Stimulated activated naive CD8-positive, alpha-beta T cell treated with anti-CD3 and anti-CD28 coated beads, Interleukin-15, amount 100 ng/mL, for 72 hours (primary cell): ENCODE data around the gene ANKDD1B.
"Not testable (repeated sequence)": the region's sequence is repeated elsewhere in the genome, so short reads cannot be mapped to it uniquely, and the experiment has no call there.

ENCODE experiments used
- ATAC-seq: fragments of 150-1000 bp; cut with Tn5 transposase; 2 replicates; pipeline ENCODE4 v1.10.0; 2021; ENCODE audit warnings: mild to moderate bottlenecking, moderate library complexity
- DNase-seq, 2 donors: peaks; one replicate each; pipeline ENCODE4 v3.0.0; 2021 to 2022
- H3K27ac Mint-ChIP-seq, 2 donors: one replicate each; pipeline ENCODE4 v1.8.0; 2022; ENCODE audit warnings: mild to moderate bottlenecking in 2 of 2, mixed read lengths in 2 of 2, moderate library complexity in 2 of 2
- H3K27me3 Mint-ChIP-seq: one replicate; pipeline ENCODE4 v1.8.0; 2022; ENCODE audit warnings: mixed read lengths
- H3K4me1 Mint-ChIP-seq: one replicate; pipeline ENCODE4 v1.8.0; 2022; ENCODE audit warnings: mild to moderate bottlenecking, mixed read lengths
- H3K4me3 Mint-ChIP-seq, 2 donors: one replicate each; pipeline ENCODE4 v1.8.0; 2022; ENCODE audit warnings: mild to moderate bottlenecking in 2 of 2, mixed read lengths in 2 of 2, moderate library complexity in 1 of 2
- H3K9me3 Mint-ChIP-seq, 2 donors: one replicate each; pipeline ENCODE4 v1.8.0; 2022; ENCODE audit warnings: mixed read lengths in 2 of 2

The ANKDD1B gene

DNA sequence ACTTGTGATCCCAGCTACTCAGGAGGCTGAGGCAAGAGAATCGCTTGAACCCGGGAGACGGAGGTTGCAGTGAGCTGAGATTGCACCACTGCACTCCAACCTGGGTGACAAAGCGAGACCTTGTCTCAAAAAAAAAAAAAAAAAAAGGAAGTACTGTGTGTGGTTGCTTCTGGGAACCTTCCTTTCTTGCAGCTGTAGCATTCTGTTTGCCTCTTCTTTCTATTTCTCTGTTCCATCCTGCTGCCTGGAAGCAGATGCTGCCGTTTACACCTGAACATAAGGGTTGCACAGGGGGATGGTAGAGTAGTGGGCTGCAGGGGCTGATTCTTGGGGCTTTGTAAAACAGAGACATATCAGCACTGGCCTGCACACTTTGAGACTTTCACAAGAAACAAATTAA, 3.9 kb upstream of the ANKDD1B start:
- not testable (repeated sequence) for H3K9me3 Mint-ChIP-seq, ATAC-seq, DNase-seq, H3K4me3 Mint-ChIP-seq, H3K27ac Mint-ChIP-seq, H3K4me1 Mint-ChIP-seq
- H3K27me3 Mint-ChIP-seq, result peaks cover 14% of the 10 kb centered on the region

DNA sequence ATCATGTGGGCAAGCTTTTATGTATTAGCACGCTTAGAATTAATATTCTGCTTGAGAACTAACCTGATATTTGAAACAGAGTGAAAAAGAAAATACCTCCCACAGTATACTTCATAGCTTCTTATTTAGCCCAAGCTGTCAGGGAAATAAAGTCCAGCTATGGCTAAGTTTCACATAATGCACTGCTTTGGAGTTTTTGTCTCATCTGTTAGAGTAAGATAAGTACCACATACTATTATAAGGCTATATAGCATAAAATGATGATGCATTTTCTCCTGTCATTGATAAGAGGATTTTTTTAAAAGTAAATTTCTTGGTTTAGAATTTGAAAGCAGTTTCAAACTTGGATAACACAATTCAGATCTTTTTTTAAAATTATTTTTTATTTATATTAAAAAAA, 2.4 kb upstream of the ANKDD1B start:
- Mint-ChIP-seq H3K9me3 (no peaks in the 10 kb centered on the region), H3K4me3 (no peak overlapping the region), H3K27ac (no peak overlapping the region), H3K4me1 (peaks cover 5% of the 10 kb centered on the region), H3K27me3 (peaks cover 14% of the 10 kb centered on the region)
- ATAC-seq (no peak), DNase-seq (no peak)

DNA sequence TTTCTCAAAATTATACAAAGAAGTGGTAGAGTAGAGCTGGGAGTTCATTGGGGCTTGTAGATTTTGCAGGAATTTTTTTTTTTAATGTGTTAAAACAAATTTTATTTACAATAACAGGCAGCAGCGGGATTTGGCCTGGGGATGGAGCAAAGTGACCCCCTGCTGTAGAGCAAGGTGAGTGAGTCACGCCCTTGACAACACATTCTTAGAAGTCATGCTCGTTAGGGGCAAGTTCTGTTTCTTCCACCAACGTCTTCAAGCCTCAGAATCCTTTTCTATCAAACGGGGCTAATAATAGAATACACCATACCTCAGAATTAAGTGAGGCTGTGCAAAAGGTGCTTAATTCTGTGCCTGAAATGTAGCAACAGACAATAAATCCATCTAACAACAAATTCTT, 1.1 kb upstream of the ANKDD1B start:
- H3K4me1 Mint-ChIP-seq, result peaks cover 5% of the 10 kb centered on the region
- no peak overlapping the region for H3K27ac Mint-ChIP-seq
- H3K4me3 Mint-ChIP-seq, result peak overlapping the region in 1 of 2 donors; percentile 30
- DNase-seq (no peak), ATAC-seq (no peak)
- peaks cover 14% of the 10 kb centered on the region for H3K27me3 Mint-ChIP-seq
- no peaks in the 10 kb centered on the region for H3K9me3 Mint-ChIP-seq

DNA sequence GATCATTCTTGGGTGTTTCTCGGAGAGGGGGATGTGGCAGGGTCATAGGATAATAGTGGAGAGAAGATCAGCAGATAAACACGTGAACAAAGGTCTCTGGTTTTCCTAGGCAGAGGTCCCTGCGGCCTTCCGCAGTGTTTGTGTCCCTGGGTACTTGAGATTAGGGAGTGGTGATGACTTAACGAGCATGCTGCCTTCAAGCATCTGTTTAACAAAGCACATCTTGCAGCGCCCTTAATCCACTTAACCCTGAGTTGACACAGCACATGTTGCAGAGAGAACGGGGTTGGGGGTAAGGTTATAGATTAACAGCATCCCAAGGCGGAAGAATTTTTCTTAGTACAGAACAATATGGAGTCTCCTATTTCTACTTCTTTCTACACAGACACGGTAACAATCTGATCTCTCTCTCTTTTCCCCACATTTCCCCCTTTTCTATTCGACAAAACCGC, 368 bp upstream of the ANKDD1B start:
- Mint-ChIP-seq H3K4me3 (peak overlapping the region; percentile 46 to 76), H3K27me3 (peaks cover 14% of the 10 kb centered on the region)
- ATAC-seq, H3K4me1 Mint-ChIP-seq, H3K27ac Mint-ChIP-seq, H3K9me3 Mint-ChIP-seq, DNase-seq: not testable (repeated sequence)

DNA sequence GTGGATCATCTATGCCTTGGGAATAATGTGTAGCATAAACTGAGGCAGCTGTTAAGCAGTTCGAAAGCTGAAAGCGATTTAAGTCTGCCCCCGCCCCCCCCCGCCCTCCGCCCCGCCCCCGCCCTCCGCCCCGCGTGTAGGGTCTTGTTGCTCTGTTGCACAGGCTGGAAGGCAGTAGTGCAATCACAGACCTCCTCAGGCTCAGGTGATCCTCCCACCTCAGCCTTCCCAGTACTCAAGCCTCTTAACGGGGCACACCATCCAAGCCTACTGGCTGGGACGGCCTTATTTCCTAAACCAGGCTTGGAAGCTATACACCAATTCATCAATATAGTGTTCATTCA, 945 bp downstream of the ANKDD1B start:
- peak; percentile 31 for ATAC-seq
- Mint-ChIP-seq H3K4me1 (peaks cover 5% of the 10 kb centered on the region), H3K4me3 (peak overlapping the region in 1 of 2 donors; percentile 76), H3K27me3 (peaks cover 14% of the 10 kb centered on the region), H3K9me3 (no peaks in the 10 kb centered on the region), H3K27ac (no peak overlapping the region)
- DNase-seq, result no peak

DNA sequence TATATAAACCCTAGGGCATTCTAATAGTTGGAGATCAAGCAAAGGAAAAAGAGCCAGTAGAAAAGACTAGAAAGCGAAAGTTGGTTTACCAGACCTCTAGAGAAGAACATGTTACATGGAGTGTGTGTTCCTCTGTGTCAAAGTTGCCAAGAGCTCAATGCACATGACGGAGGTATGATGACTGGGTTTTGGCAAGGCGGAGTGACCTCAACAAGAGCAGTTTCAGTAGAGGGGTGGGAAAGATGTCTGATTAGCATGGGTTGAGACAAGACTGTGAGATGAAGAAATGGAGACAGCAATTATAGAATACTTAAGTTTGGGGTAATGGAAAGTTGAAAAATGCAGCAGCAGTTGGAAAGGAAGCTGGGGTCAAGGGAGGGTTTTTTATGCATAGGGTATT, 1.6 kb downstream of the ANKDD1B start:
- Mint-ChIP-seq H3K9me3 (no peaks in the 10 kb centered on the region), H3K27ac (no peak overlapping the region)

DNA sequence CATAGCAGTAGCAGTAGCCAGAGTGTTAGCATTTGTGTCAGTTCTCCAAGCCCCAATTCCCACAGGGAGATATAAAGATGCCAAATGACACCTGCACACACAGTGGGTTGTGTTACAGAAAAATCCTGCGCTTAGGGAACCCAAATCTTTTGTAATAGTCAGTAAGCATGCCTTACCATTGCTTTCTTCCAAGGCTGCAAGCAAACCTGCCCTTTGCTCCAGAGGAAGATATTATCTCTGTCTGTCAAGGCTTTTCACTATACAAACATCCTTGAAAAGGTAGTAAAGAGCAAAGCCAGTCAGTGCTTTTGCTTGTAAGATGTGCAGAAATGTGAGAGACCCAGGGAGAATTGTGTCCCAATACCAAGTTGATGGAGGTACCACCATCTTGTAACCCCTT, 2.9 kb downstream of the ANKDD1B start:
- peaks cover 5% of the 10 kb centered on the region for H3K4me1 Mint-ChIP-seq

More for the DNA sequence above, 1.6 kb downstream of the ANKDD1B start:
- ATAC-seq (no peak), DNase-seq (no peak)
- peaks cover 14% of the 10 kb centered on the region for H3K27me3 Mint-ChIP-seq
- peaks cover 5% of the 10 kb centered on the region for H3K4me1 Mint-ChIP-seq
- no peak overlapping the region for H3K4me3 Mint-ChIP-seq

DNA sequence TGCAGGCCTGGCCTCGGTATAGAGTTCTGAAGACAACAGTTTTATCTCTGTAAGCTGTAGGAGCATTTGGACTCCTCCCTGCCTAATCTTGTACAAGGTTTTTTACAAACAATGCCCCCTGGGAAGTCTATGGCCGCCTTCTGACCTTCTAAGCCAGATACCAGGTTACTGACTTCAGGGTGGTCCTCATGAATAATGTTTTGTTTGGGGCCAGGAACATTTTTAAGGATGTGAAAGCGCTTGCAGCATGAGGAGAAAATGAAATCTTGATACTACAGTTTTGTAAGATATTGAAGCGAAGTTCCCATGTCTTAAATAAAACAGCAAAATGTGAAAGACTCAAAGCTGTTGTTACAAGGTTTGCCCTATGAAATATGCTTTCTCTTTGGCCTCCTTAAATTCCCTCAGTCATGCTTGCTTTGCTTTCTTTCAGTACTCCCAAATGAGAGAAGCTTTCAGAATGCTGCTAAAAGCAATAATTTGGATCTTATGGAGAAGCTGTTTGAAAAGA, 5.2 kb downstream of the ANKDD1B start:
- Mint-ChIP-seq H3K27ac (no peak overlapping the region), H3K27me3 (peaks cover 4% of the 10 kb centered on the region), H3K4me3 (no peak overlapping the region), H3K4me1 (no peaks in the 10 kb centered on the region), H3K9me3 (no peaks in the 10 kb centered on the region)
- DNase-seq (no peak), ATAC-seq (no peak)

More for the DNA sequence above, 2.9 kb downstream of the ANKDD1B start:
- Mint-ChIP-seq H3K9me3 (no peaks in the 10 kb centered on the region), H3K4me3 (no peak overlapping the region), H3K27me3 (peaks cover 14% of the 10 kb centered on the region), H3K27ac (no peak overlapping the region)
- ATAC-seq, result no peak
- DNase-seq, result no peak

DNA sequence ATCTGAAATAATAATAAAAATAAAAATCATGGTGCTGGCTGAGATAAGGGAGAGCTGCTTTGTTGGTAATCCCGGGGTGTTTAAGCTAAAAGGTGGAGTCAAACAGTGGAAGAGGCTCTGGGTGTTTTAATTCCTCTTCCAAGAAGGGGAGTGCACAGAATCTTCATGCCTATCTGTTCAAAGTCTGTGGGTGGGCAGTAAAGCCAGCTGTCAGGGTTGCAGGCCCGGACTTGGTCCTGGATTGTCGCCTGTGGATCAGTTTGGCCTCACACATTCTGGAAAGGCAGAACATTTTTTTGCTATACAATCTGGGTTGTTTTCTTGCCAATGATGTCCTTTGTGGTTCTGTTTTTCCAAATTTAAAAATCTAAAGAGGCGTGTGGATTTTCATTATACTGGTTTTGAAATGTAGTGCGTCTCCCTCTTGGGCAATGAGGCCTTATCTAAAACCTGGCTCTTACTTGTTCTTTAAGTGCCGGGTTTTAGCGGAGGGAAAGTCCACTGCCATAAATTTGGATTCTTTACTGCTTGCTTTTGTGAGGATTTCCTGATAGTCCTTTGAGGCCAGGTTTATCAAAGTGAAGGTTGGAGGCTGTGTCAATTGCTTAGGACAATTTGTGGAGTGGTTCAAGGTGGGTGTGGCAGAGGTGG, 5.8 kb downstream of the ANKDD1B start:
- DNase-seq, result no peak

DNA sequence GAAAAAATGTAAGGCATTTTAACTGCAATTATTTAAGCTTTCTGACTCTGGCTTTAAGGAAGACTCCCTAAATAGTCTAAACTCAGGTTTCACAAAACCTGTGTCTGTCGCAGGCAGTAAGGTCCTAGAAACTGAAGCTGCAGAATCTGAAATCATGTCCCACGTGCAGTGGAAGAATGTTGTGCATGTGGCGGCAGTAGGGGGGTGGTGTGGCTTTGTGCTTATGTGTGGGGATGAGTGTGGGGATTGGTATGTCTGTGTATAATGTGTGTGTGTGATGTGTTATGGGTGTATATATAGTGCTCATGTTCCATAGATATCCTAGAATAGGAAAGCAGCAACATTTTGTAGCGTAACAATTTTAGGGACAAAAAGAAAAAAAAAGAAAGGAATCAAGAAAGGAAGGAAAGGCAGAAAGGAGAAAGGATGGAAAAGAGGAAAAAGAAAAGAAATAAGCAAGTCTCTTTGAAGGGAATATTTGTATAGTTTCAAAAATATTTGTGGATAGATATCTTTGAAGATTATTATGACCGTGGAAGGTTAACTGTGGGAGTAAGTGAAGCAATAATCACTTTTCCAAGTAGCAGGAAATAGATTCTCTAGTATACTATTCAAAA, 6.6 kb downstream of the ANKDD1B start:
- H3K27ac Mint-ChIP-seq, result no peak overlapping the region
- H3K4me1 Mint-ChIP-seq, result no peaks in the 10 kb centered on the region
- DNase-seq, result no peak
- no peaks in the 10 kb centered on the region for H3K27me3 Mint-ChIP-seq
- H3K4me3 Mint-ChIP-seq, result no peak overlapping the region
- H3K9me3 Mint-ChIP-seq, result no peaks in the 10 kb centered on the region
- ATAC-seq, result no peak

More for the DNA sequence above, 5.8 kb downstream of the ANKDD1B start:
- ATAC-seq, result no peak
- Mint-ChIP-seq H3K27ac (no peak overlapping the region), H3K4me3 (no peak overlapping the region), H3K9me3 (no peaks in the 10 kb centered on the region), H3K27me3 (no peaks in the 10 kb centered on the region), H3K4me1 (no peaks in the 10 kb centered on the region)

DNA sequence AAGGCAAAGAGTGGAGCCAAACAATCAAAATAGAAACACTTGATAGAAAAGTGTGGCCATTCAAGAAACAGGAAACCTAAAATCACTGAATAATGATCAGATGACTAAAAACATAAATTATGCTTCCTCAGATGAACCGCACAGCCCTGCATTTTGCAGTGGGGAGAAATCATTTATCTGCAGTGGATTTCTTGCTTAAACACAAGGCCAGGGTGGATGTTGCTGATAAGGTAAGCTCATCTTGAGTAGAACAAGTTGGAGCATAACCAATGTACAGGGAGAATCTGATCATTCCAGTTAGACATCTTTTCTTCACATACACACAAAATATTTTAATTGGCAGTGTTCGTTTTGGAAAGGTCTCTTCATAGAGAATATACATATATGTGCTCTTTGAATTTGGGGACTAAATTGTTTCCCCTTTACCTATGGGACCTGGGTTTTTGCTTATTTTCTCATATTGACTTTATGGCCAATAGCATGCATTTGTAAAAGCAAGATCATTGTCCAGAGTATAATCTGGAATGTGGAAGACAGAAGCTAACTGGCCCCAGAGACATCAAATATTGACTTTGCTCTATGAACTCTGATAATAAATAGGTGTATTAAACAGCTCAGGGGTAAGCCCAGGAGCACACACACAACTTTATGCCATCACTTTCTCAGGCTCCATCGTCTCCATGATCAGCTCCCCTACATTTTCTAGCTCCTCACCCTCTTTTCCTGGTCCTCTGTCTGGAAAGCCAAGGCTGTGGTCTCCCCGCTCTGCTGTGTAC, 9.1 kb downstream of the ANKDD1B start:
- no peak overlapping the region for H3K27ac Mint-ChIP-seq
- H3K27me3 Mint-ChIP-seq, result no peaks in the 10 kb centered on the region
- DNase-seq (no peak), ATAC-seq (no peak)
- H3K4me3 Mint-ChIP-seq, result no peak overlapping the region
- H3K4me1 Mint-ChIP-seq, result no peaks in the 10 kb centered on the region
- no peaks in the 10 kb centered on the region for H3K9me3 Mint-ChIP-seq

DNA sequence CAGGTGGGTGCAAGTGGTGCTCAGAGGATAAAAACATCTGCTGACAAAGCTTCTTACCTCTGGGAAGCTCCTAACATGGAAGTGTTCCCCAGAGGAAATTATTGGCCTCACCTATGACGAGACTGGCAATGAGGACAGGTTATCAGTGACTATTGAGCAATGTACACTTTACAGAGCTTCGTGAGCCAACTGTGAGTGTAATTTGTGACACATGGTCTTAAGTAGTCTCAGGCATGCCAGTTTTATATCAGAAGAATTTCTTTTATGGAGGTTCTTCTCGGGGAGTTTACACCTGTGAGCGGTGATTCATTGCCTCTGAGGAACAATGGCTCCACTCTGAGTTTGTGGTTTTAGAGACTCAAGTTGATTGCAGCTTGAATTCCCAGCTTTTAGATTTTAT, 11.3 kb downstream of the ANKDD1B start:
- no peak for ATAC-seq
- Mint-ChIP-seq H3K4me1 (peaks cover 12% of the 10 kb centered on the region), H3K27ac (no peak overlapping the region)

DNA sequence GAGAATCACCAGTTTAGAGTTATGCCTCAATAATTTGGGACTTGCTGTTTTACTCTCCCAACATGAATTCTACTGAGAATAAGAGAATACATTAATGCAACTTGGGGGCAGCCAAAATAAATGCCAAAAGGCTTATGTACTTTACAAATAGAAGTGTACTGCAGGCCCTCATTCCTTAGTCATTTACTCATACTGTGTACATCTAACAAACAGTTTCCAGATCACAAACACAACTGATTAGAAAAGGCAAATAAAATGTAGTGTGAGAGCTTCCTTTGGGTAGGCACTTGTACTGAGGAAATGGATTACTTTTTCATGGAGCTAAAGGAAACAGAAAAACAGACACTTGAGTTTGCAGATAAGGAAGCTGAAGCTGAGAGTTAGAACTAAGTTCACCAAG, 12.6 kb downstream of the ANKDD1B start:
- no peak for ATAC-seq
- Mint-ChIP-seq H3K4me3 (no peak overlapping the region), H3K27me3 (no peaks in the 10 kb centered on the region), H3K27ac (no peak overlapping the region), H3K9me3 (no peaks in the 10 kb centered on the region), H3K4me1 (peaks cover 12% of the 10 kb centered on the region)
- DNase-seq, result no peak

More for the DNA sequence above, 11.3 kb downstream of the ANKDD1B start:
- Mint-ChIP-seq H3K9me3 (no peaks in the 10 kb centered on the region), H3K27me3 (no peaks in the 10 kb centered on the region), H3K4me3 (no peak overlapping the region)
- no peak for DNase-seq

DNA sequence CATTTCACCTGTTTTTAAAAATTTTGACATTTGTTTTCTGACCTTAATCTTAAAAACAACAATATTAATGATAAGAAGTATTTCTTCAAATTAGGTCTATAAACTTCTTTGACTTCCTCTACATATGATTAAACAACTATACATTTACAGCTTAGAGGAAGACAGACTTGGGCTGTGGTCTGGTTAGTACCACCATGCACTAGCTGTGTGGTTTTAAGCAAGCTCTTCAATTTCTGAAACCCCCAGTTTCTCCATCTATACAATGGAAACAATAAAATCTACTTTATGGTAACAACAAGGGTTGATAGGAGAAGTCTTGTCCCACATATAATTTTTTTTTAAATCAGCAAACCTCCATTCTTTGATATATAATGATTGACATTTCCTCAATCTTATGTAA, 15.7 kb downstream of the ANKDD1B start:
- H3K4me1 Mint-ChIP-seq, result peaks cover 12% of the 10 kb centered on the region
- ATAC-seq, result peak; percentile 71
- no peak overlapping the region for H3K27ac Mint-ChIP-seq
- H3K9me3 Mint-ChIP-seq, result no peaks in the 10 kb centered on the region
- DNase-seq, result no peak
- H3K27me3 Mint-ChIP-seq, result no peaks in the 10 kb centered on the region
- H3K4me3 Mint-ChIP-seq, result no peak overlapping the region

DNA sequence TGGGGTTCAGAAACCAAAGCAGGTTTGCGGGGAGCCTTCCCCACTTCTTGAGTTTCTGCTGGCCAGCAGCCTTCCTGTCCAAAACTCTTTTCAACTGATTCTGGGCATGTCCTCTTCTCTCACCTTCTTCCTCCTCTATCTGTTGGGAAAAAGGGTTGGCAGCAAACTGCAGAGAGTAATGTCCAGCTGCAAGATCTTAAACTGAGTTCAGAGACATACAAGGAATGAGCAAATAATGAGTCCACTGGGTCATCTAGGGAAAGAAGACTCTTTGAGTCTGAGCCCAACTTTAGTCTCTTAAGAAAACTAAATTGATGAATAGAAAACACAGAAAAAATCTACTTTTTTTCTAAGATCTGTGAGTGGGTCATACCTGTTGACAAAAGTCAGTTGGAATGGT, 16.5 kb downstream of the ANKDD1B start:
- ATAC-seq (no peak), DNase-seq (no peak)
- Mint-ChIP-seq H3K4me1 (peaks cover 12% of the 10 kb centered on the region), H3K4me3 (no peak overlapping the region), H3K27me3 (no peaks in the 10 kb centered on the region), H3K9me3 (no peaks in the 10 kb centered on the region), H3K27ac (no peak overlapping the region)

DNA sequence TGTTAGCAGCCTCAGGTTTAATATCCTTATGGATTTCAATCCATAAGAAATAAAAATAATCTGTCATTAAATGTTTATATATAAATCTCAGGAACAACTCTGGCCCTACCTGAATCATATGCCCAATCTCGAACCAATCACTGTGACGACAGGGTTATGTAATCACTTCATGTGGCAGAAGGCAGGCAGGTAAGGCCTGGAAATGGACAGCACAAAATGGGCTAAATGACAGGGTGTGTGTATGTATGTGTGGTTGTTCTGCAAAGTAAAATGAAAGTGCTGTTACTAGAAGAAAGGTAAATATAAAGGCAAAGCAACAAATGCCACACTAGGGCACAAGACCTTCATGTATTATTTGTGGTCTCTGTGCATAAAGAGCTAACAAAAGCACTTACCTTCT, 19.6 kb downstream of the ANKDD1B start:
- H3K27me3 Mint-ChIP-seq, result peaks cover 1% of the 10 kb centered on the region

More for the DNA sequence above, 19.6 kb downstream of the ANKDD1B start:
- Mint-ChIP-seq H3K4me3 (no peak overlapping the region), H3K27ac (no peak overlapping the region), H3K9me3 (peaks cover 0 to 4% of the 10 kb centered on the region in 2 donors), H3K4me1 (peaks cover 12% of the 10 kb centered on the region)
- DNase-seq (no peak), ATAC-seq (no peak)
